Measurements from ENCODE around the gene RAD23A. TPM values are rescaled to one million over a fixed set of nuclear protein-coding genes. Genes with fewer than 3 reads are reported as not detected.
A peak's percentile ranks its signal among the peaks of the same experiment; 100 is the strongest.

The RAD23A gene
- total and polyA plus RNA-seq, 2 of the 4 experiments (the other 2 are of a cell fraction), result 54.3 to 67.8 TPM

GRCh38 chr19:12983542-12984142, 38.0 kb downstream of the RAD23A start (continued):
- TF ChIP-seq POLR2A (IDR thresholded peaks at IDR 0.05; ENCODE audit: low read depth, low read length), result no peak
- no peak for TF ChIP-seq ELK1 (IDR thresholded peaks at IDR 0.05; ENCODE audit: borderline replicate concordance, low read depth, low read length)

- no peaks in the 10 kb centered on the region for H3K36me3 ChIP-seq (ENCODE audit: control insufficient read depth, insufficient read depth, low read length)
- no peak overlapping the region for H3K4me3 ChIP-seq (ENCODE audit: insufficient read depth, low read depth, low read length)
- peak overlapping the region; percentile 90 for H2AK5ac ChIP-seq (ENCODE audit: low read depth, low read length)
- dilution Hi-C loops (cut with HindIII; ENCODE audit: low sequenced_read_pairs, unreplicated experiment) (no loop called here), intact Hi-C loops (cut with micrococcal nuclease) (no loop called here), in situ Hi-C loops (cut with MboI; ENCODE audit: low sequenced_read_pairs) (loop anchor here (5.0 to 25.0 kb wide), 2 partner anchors 108 to 753 kb away; a partner anchor contains a TSS)
- H3K79me1 ChIP-seq (ENCODE audit: low read depth in 1 of 2, low read length in 2 of 2), result no peaks in the 10 kb centered on the region; a peak in 1 of 4 replicates
- no peak overlapping the region for H3K9ac ChIP-seq (ENCODE audit: low read depth, low read length)
- H3K4me2 ChIP-seq (ENCODE audit: low read depth, low read length), result no peak overlapping the region
- 87% methylated on average over 3 of the region's 3 CpGs; no CpG with 5 or more reads in 1 of the 2 experiments for WGBS, 2 experiments (ENCODE audit: extremely low coverage in 2 of 2, insufficient read length in 1 of 2)
- H2BK15ac ChIP-seq (ENCODE audit: low read depth, low read length), result peak overlapping the region; percentile 37; the same call in 1 of the 3 replicates
- peak overlapping the region; percentile 64 for H2AFZ ChIP-seq (replicated peaks; ENCODE audit: low read length, poor library complexity)
- H2BK120ac ChIP-seq (ENCODE audit: low read depth, low read length), result no peak overlapping the region
- BruUV-seq (replicated peaks), result no TSS peak
- H4K91ac ChIP-seq (ENCODE audit: insufficient read depth, low read depth, low read length), result no peak overlapping the region
- H3K9me1 ChIP-seq (ENCODE audit: insufficient read depth, low read length), result 0 out of 2 replicates have a peak, but pooled peaks cover 3% of the 10 kb centered on the region
- H4K20me1 ChIP-seq (ENCODE audit: insufficient read depth, low read length), result no peaks in the 10 kb centered on the region
- no peak for ATAC-seq (ENCODE audit: low read depth)
- H3K14ac ChIP-seq (replicated peaks; ENCODE audit: low read depth, low read length), result 0 out of 2 replicates have a peak overlapping the region, but pooled peaks have one; percentile 28
- H3K27ac ChIP-seq (ENCODE audit: insufficient read depth, low read length), result no peak overlapping the region
- H2AK9ac ChIP-seq (replicated peaks; ENCODE audit: low read depth, low read length, poor library complexity), result peak overlapping the region; percentile 33
- TF ChIP-seq SMC3 (IDR thresholded peaks at IDR 0.05; ENCODE audit: low read depth, low read length) (no peak), NFE2L2 (IDR thresholded peaks at IDR 0.05; ENCODE audit: low read depth, low read length) (no peak), USF2 (IDR thresholded peaks at IDR 0.05; ENCODE audit: low read depth, low read length) (no peak), CEBPB (IDR thresholded peaks at IDR 0.05; ENCODE audit: low read depth, low read length) (no peak), RAD21 (IDR thresholded peaks at IDR 0.05; ENCODE audit: low read length) (no peak), RFX5 (IDR thresholded peaks at IDR 0.05; ENCODE audit: low read depth, low read length) (no peak), BHLHE40 (IDR thresholded peaks at IDR 0.05; ENCODE audit: low read depth, low read length) (no peak), FOS (IDR thresholded peaks at IDR 0.05; ENCODE audit: low read depth, low read length) (no peak), MXI1 (IDR thresholded peaks at IDR 0.05; ENCODE audit: borderline replicate concordance, low read depth, low read length) (no peak), RCOR1 (IDR thresholded peaks at IDR 0.05; ENCODE audit: insufficient replicate concordance, low read length) (no peak), CHD1 (IDR thresholded peaks at IDR 0.05; ENCODE audit: low read depth, low read length) (no peak), POLR2A (IDR thresholded peaks at IDR 0.05; ENCODE audit: low read depth, low read length) (no peak)
- H3K18ac ChIP-seq (ENCODE audit: low read depth, low read length), result no peak overlapping the region
- ChIA-PET POLR2A (ENCODE audit: unreplicated experiment) (no interaction called here), CTCF (interaction anchor here (0.9 to 4.3 kb wide), 2 partner anchors 77 to 110 kb away, joined by 3 to 25 read pairs; no protein-coding TSS in a partner anchor)
- H3K27me3 ChIP-seq (ENCODE audit: control insufficient read depth, insufficient read depth, low read length), result no peaks in the 10 kb centered on the region
- H2BK20ac ChIP-seq (ENCODE audit: low read depth, low read length), result no peak overlapping the region
- H4K8ac ChIP-seq (ENCODE audit: low read depth in 2 of 2, low read length in 2 of 2), result peak overlapping the region in 1 of 2 experiments; percentile 30; a peak in 1 of 4 replicates
- no peak overlapping the region for H3K56ac ChIP-seq (ENCODE audit: extremely low read depth, insufficient read depth, low read length)
- peak overlapping the region; percentile 63 for H3K4ac ChIP-seq (ENCODE audit: low read depth, low read length)
- 0 out of 2 replicates have a peak overlapping the region, but pooled peaks have one; percentile 60 for H3K23ac ChIP-seq (ENCODE audit: low read depth, low read length)
- no peak overlapping the region for H4K5ac ChIP-seq (ENCODE audit: low read depth, low read length)
- H2BK5ac ChIP-seq (ENCODE audit: low read depth, low read length, poor library complexity, severe bottlenecking), result no peak overlapping the region
- peaks cover 3% of the 10 kb centered on the region; the same call in 1 of the 2 replicates for H3K4me1 ChIP-seq (ENCODE audit: control insufficient read depth, insufficient read depth, low read length)
- no peak for DNase-seq
- H3K9me3 ChIP-seq (ENCODE audit: control insufficient read depth, insufficient read depth, low read length), result no peaks in the 10 kb centered on the region
These were observed 38.5 kb downstream of the RAD23A start for GRCh38 chr19:12984143-12984627.

All from IMR-90 (cell line).